Left lung (tissue), 10 donors: Measurements from ENCODE around the gene AKAP13. TPM values are rescaled to one million over a fixed set of nuclear protein-coding genes. Genes with fewer than 3 reads are reported as not detected.

Experiments
- ATAC-seq: fragments of 200-7000 bp; cut with Tn5 transposase; one replicate; pipeline ENCODE4 v1.9.1; 2020; ENCODE audit warnings: moderate library complexity
- DNase-seq, 4 donors: peaks; one replicate each; pipeline ENCODE4 v3.0.0-alpha.2; 2013 to 2020
- H3K27ac ChIP-seq, 2 donors: fragments of 200-600 bp; sonication (generic) in 1 of 2; one replicate each; pipeline versions ENCODE4 v1.5.0 to v1.8.0; 2020 to 2021
- H3K27me3 ChIP-seq, 2 donors: fragments of 200-600 bp; sonication (generic) in 1 of 2; one replicate each; pipeline versions ENCODE4 v1.5.0 to v1.8.0; 2020 to 2021
- H3K36me3 ChIP-seq, 2 donors: fragments of 200-600 bp; sonication (generic) in 1 of 2; one replicate each; pipeline versions ENCODE4 v1.5.0 to v1.8.0; 2020 to 2021
- H3K4me1 ChIP-seq, 2 donors: fragments of 200-600 bp; one replicate each; pipeline ENCODE4 v1.8.0; 2021
- H3K4me3 ChIP-seq, 2 donors: fragments of 200-600 bp; sonication (generic) in 1 of 2; one replicate each; pipeline versions ENCODE4 v1.5.0 to v1.8.0; 2020 to 2021; ENCODE audit warnings: mild to moderate bottlenecking in 1 of 2
- H3K9me3 ChIP-seq, 2 donors: fragments of 200-600 bp; sonication (generic) in 1 of 2; one replicate each; pipeline versions ENCODE4 v1.5.0 to v1.8.0; 2020 to 2021
- CTCF ChIP-seq, 2 donors: fragments of 200-600 bp; sonication (generic) in 1 of 2; IDR thresholded peaks; one replicate each; pipeline versions ENCODE4 v1.5.0 to v1.8.0; 2021; ENCODE audit warnings: antibody characterized with exemption in 2 of 2
- intact Hi-C, 2 donors: fragments of 100-400 bp; cut with DNase I; formaldehyde crosslinking; loops; one replicate each; pipeline versions ENCODE4 v1.11.2 to v1.14.2; 2022
- polyA plus RNA-seq, 6 donors: library from polyadenylated mRNA; unstranded; fragments of 120-200 nt; gene quantifications; one replicate each; pipeline ENCODE4 v1.2.1, GENCODE V29; 2013; ENCODE audit not compliant: insufficient read length in 6 of 6
- total RNA-seq, 2 donors: library from RNA; stranded (reverse); fragmentation: NEBNext Ultra II Directional; extraction: Animal tissue kit (Norgen Biotek cat#: 25700); gene quantifications; one replicate each; pipeline ENCODE4 v1.2.1, GENCODE V29; 2021
- donor health status: DM: no; HTN: yes; CAD: no.
- donor health status: DM: no; HTN: no; CAD: no.

The AKAP13 gene
- total and polyA plus RNA-seq, 8 donors = 93.6 to 346 (median 102) TPM

GRCh38 chr15:85399627-85400026 lies 19.2 kb downstream of the AKAP13 start:
- DNase-seq (no peak), ATAC-seq (no peak)
- Histone ChIP-seq H3K4me3 (no peak overlapping the region), H3K9me3 (no peaks in the 10 kb centered on the region), H3K27me3 (no peaks in the 10 kb centered on the region), H3K4me1 (peaks cover 35 to 55% of the 10 kb centered on the region in 2 donors), H3K27ac (no peak overlapping the region), H3K36me3 (no peaks in the 10 kb centered on the region)
- no peak for TF ChIP-seq CTCF (IDR thresholded peaks at IDR 0.05)
- intact Hi-C loops = no loop called here

DNA sequence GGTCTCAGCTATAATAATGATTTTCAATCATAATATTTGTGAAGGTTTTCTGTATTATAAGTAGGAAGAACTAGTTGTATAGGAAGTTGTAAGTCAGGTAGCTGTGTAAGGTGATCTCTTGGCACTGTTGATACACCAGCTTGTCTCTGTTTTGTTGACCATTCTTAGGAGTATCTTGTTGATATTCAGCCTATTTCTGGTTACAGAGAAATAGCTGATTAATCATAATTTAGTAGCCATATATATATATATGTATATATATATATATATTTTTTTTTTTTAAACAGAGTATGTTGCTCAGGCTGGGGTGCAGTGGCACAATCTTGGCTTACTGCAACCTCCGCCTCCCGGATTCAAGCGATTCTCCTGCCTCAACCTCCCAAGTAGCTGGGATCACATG lies 20.2 kb downstream of the AKAP13 start:
- no peak overlapping the region for H3K4me3 ChIP-seq
- no peaks in the 10 kb centered on the region for H3K27me3 ChIP-seq
- no peak for DNase-seq
- no peak for TF ChIP-seq CTCF (IDR thresholded peaks at IDR 0.05)
- no peaks in the 10 kb centered on the region for H3K36me3 ChIP-seq
- intact Hi-C loops = no loop called here
- no peak overlapping the region for H3K27ac ChIP-seq
- H3K4me1 ChIP-seq = peaks cover 44 to 52% of the 10 kb centered on the region in 2 donors
- H3K9me3 ChIP-seq = no peaks in the 10 kb centered on the region
- no peak for ATAC-seq

GRCh38 chr15:85401108-85401774 lies 20.8 kb downstream of the AKAP13 start:
- Histone ChIP-seq H3K4me3 (no peak overlapping the region), H3K27me3 (no peaks in the 10 kb centered on the region), H3K4me1 (peaks cover 45 to 52% of the 10 kb centered on the region in 2 donors), H3K27ac (peak overlapping the region in 1 of 2 donors; percentile 28), H3K9me3 (no peaks in the 10 kb centered on the region), H3K36me3 (no peaks in the 10 kb centered on the region)
- TF ChIP-seq CTCF (IDR thresholded peaks at IDR 0.05) = no peak
- intact Hi-C loops = no loop called here
- DNase-seq (no peak), ATAC-seq (no peak)

DNA sequence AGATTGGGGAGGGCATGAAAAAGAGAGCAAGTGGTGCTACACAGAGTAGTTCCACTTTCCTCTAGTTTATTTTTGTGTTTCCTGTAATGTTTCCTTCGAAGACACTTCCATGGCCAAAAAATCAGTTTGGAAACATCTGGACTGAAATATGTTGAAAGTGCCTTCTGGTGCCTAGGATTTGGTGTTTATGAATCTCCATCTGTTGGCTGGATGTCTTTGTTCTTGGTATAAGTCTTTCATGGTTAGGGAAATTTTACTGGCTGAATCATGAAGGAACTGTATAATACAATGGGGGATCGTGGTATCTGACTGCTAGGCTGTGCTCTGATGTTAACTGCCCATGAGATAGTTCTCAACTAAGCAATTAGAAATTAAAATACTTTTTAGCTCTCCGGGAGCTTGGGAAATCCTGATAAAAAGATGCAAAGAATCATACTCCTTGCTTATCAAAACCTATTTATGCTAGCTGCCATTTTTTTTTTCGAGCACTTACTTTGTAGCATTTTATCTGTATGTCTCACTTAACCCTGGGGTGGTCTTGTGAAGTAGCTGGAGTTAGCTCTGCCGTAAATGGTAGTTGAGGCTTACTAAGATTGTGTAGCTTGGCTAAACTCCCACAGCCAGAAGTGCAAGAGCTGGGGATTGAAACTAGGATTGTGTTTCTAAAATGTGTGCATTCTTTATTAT lies 21.9 kb downstream of the AKAP13 start:
- Histone ChIP-seq H3K4me3 (no peak overlapping the region), H3K9me3 (no peaks in the 10 kb centered on the region), H3K36me3 (no peaks in the 10 kb centered on the region), H3K4me1 (peaks cover 46 to 57% of the 10 kb centered on the region in 2 donors), H3K27ac (peak overlapping the region in 1 of 2 donors; percentile 28), H3K27me3 (no peaks in the 10 kb centered on the region)
- DNase-seq = no peak
- TF ChIP-seq CTCF (IDR thresholded peaks at IDR 0.05) = no peak
- intact Hi-C loops = no loop called here
- peak; percentile 13 for ATAC-seq

GRCh38 chr15:85403745-85404144 lies 23.3 kb downstream of the AKAP13 start:
- H3K27ac ChIP-seq = peak overlapping the region in 1 of 2 donors; percentile 9
- H3K27me3 ChIP-seq = no peaks in the 10 kb centered on the region
- peak; percentile 39 for ATAC-seq
- DNase-seq = no peak
- peaks cover 45 to 71% of the 10 kb centered on the region in 2 donors for H3K4me1 ChIP-seq
- no peaks in the 10 kb centered on the region for H3K9me3 ChIP-seq
- H3K4me3 ChIP-seq = no peak overlapping the region
- intact Hi-C loops = no loop called here
- no peaks in the 10 kb centered on the region for H3K36me3 ChIP-seq
- no peak for TF ChIP-seq CTCF (IDR thresholded peaks at IDR 0.05)
